Stimulated activated CD8-positive, alpha-beta memory T cell treated with anti-CD3 and anti-CD28 coated beads, Interleukin-15, amount 100 ng/mL, for 24 hours (primary cell): ENCODE results near the gene GAPT.

ENCODE experiments used
- DNase-seq: peaks from one replicate; pipeline ENCODE4 v3.0.0-alpha.2; 2020; ENCODE audit warnings: low read depth

The GAPT gene

DNA sequence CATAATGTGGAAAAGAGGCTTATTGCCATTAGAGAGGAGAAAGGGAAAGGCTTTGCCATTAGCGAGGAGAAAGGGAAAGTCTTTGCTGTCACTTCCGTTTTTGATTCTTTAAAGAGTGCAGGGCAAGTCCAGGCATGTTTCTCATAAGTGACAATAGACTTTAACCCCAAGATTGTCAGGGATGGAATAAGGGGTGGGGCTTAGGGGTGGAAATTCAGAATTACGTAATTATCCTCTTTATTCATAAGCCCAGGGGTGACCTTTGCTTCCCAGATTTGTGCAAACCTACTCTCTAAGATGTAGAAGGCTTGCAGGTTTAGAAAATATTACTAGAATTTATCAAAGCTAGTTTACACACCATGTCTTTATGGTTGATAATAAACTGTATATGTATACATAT is 29.1 kb upstream of the GAPT start:
- no peak for DNase-seq

DNA sequence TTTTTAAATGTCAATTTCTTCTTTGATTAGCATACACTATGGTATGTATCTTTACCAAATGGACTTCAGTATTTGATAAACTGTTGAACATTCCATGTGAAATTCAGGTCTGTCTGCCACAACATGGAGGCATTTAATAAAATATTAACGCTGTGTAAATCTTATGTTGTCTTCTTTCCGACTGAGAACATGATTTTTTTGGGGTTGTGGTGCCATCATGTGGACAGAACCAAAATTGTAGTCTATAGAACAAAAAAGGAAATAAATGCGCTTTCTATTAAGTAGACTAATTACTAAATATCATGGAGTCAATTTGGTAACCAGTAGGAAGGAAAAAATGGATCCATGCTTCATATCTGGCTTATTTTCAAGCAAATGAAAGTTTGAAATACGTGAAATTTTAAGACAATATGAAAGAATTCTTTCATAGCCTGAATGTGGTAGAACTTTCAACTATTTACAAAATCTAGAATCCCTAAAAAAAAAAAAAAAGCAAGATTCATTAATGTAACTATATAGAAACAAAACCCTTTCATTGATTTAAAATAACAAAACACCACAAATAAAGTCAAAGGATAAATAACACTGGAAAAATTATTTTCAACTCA is 28.5 kb upstream of the GAPT start:
- DNase-seq = no peak

DNA sequence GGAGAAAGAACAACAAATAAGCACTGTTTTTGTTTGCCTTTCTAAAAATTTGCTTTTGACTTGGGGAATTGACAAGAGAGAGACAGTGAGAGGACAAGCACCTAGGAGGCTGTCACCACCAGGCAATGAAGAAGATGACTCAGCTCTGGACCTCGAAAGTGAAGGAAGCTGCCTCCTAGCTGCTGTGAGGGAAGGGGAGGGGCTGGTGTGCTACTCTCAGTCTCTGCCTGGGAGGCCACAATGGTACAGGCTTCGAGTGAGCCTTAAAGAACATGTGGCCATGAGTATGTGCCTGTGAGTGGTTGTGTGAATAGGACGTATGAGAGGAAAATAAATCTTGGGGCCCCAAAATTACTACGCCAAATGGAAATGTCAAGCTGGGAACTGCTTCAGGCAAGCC is 24.3 kb upstream of the GAPT start:
- DNase-seq = no peak

DNA sequence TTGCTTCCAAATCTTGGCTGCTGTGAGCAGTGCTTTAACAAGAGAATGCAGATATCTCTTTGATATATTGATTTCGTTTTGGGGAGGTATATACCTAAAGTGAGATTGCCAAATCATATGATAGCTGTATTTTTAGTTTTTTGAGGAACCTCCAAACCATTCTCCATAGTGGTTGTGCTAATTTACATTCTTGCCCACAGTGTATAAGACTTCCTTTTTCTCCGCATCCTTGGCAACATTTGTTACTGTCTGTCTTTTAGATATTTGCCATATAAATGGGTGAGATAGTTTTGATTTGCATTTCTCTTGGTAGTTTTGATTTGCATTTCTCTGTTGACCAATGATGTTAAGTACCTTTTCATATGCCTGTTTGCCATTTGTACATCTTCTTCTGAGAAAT is 21.3 kb upstream of the GAPT start:
- no peak for DNase-seq

DNA sequence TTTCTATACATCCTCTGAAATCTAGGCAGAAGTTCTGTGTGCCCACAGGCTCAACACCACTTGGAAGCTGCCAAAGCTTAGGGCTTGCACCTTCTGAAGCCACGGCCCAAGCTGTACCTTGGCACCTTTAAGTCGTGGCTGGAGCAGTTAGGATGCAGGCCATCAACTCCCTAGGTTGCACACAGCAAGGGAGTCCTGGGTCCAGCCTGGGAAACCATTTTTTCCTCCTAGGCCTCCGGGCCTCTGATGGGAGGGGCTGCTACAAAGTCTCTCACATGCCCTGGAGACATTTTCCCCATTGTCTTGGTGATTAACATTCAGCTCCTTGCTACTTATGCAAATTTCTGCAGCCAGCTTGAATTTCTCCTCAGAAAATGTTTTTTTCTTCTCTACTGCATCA is 15.8 kb upstream of the GAPT start:
- DNase-seq = no peak

DNA sequence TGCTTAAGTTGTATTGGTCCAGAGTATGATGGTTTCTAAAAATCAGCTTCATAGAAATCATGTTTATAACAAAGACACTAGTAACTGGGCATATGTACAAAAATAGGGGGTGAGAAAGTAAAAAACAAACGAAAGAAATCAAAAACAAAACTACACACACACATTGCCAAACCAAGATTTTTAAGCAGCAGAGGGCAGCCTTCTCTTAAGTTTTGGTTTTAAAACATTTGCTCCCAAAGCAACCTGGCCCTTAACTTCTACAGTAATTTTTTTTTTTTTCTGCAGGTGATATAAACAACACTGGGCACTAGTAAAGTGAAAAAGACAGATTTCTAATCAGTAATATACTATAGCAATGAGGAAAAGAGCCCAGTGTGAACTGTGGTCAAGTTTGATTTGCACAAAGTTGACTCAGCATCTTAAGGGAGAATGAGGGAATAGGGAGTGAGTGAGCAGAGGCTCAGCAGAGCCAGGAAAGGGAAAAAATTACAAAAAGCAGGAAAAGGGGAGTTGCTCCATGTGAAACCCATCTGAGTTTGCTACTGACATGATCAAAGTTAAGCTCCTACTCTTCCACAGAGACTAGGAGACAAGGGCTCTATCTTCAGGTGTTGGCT is 13.4 kb upstream of the GAPT start:
- DNase-seq = no peak

DNA sequence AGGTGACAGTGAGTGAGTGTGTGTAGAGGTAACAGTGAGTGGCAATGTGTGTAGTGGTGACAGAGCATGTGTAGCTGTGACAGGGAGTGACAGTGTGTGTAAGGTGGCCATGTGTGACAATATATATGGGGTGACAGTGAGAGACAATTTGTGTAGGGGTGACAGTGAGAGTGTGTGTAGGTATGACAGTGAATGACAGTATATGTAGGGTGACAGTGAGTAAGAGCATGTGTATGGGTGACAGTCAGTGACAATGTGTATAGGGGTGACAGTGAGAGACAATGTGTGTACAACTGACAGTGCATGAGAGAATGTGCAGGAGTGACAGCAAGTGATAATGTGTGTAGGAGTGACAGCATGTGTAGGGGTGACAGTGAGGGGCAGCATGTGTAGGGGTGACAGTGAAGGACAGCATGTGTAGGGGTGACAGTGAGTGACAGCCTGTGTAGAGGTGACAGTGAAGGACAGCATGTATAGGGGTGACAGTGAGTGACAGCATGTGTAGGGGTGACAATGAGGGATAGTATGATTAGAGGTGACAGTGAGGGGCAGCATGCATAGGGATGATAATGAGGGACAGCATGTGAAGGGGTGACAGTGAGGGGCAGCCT is 10.1 kb upstream of the GAPT start:
- DNase-seq = no peak

DNA sequence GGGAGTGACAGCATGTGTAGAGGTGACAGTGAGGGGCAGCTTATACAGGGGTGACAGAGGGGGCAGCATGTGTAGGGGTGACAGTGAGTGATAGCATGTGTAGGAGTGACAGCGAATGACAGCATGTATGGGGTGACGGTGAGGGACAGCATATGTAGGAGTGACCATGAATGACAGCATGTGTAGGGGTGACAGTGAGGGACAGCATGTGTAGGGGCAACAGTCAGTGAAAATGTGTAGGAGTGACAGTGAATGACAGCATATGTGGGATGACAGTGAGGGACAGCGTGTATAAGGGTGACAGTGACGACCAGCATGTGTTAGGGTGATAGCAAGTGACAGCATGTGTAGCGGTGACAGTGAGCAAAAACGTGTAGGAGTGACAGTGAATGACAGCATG is 9.4 kb upstream of the GAPT start:
- no peak for DNase-seq

DNA sequence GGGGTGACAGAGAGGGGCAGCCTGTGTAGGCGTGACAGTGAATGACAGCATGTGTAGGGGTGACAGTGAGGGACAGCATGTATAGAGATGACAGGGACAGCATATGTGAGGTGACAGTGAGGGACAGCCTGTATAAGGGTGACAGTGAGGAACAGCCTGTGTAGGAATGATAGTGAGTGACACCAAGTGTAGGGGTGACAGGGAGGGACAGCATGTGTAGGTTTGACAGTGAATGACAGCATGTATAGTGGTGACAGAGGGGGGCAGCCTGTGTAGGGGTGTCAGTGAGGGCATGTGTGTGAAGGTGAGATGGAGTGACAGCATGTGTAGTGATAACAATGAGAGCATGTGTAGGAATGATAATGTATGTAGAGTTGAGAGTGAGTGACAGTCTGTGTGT is 8.7 kb upstream of the GAPT start:
- DNase-seq = no peak

DNA sequence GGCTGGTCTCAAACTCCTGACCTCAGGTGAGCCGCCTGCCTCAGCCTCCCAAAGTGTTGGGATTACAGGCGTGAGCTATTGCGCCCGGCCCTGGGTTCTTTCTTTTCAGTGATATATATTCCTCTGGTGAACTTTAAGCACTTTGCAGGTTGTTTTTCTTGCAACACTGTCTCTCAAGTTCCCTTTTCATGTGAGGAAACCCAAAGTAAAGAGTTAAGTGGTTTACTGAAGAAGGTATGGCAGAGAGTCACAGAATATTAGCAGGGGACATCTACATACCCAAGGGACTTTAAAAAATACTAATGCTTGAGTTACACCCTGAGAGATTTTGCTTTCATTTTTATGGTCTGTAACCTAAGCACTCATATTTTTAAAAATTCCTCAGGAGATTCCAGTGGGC is 6.7 kb upstream of the GAPT start:
- no peak for DNase-seq

DNA sequence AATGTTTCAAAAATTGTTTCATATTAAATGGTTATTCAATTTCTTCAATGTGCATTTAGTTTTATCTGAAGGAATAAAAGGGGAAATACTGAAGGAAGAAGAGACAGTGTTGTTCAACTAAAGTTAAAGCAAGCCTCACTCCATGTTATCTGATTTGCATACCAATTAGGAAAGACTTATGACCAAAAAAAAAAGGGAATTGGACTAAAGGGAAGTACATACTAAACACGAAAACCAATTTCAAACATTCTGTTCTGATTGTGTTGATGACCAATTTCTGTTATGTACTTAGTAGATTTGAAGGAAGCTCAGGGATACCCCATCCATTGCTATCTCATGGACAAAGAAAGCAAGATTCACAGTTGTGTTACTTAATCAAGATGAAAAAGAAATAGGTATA is 4.9 kb upstream of the GAPT start:
- DNase-seq = no peak

DNA sequence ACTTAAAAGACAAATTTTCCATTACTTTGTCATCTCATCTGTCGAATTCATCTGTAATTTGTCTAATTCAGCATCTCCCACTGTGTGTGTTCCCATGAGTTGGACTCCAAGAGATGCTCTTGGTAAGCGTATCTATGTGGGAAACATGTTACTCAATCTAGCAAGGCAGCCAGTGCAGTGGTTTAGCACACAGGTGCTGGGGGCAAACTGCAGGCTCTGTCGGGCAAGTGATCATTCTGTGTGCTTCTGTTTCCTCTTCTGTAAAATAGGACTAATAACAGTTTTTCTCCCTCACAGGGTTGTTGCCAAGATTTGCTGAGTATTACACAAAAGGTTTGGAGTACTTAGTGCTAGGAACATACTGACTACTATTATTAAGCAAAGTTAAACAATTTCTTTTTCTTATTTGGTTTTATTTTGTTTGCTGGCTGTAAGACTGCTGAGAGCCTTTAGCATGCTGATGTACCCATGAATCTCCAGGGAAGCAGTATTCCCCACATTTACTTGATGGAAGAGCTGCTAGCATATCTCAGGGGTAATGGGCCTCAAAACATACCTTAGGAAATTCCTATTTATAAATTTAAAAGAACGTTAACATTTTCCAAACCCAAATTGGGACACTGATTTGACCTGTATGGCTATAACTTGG is 709 bp upstream of the GAPT start:
- no peak for DNase-seq

DNA sequence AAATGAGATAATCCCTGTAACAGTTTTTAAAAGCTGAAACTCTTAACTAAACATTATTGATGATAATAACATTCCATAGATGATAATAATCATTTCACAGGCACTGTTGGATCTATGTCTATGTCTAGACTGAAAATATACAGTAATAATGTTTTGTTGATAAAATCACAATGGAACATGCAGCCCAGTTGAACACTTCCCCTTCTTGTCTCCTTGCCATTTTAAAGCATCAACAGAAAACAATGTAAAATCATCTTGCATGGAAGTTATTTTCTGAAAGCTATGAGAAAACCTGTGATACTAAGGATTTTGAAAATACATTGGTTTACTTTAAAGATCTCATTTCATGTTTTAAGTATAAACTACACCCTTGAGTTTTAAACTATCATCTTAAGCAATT is 1.9 kb downstream of the GAPT start:
- no peak for DNase-seq

DNA sequence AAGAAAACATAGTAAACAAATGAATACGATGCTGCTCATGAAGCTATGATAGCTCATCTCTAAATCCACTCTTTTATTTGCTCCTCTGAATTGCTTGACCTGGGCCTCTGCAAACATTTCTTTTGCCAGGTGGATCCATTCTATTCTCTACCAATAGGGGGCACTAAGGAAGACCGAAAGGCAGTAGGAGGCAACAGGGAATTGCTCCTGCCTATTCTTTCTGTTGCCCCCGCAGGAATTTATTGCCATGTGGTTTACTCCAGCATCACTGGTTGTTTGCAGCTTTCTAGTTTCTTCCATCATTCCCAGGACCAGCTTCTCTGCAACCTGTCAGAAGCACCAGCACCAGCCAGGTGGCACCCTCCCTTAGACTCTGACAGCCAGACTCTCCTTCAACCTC is 5.3 kb downstream of the GAPT start:
- no peak for DNase-seq

DNA sequence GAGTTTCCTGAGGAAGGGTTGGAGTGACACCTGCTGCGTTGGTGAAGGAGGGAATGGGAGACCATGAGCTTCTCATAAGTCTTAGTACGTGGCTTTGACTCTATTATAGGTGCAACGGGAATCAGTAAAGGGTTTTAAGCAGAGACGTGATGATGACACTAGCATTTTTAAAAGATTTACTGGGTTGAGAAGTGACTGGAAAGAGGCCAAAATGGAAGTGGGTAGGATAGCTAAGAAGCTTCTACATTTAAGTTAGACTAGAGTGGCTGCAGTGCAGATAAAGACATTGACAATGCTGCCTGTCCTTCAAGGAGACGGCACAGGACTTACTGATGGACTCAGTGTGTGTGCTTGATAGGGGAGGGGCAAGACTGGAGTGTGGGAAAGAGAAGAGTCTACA is 6.2 kb downstream of the GAPT start:
- no peak for DNase-seq

DNA sequence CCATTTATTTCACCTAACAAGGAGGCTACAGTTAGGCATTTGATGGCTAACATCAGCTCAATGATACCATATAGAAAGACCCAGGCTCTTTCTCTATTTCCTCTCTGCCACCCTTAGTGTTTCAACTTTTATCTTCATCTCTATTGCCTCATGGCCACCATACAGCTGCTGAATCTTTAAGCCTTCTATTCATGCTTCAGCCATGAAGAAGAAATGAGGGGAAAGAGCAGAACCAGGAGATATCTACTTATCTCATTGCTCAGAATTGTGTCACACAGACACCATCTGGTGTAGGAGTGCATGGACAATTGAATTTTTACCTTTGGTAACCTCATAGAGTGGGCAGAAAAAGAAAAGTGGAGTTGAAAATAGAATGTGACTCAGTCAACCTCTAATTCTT is 6.7 kb downstream of the GAPT start:
- DNase-seq = no peak

DNA sequence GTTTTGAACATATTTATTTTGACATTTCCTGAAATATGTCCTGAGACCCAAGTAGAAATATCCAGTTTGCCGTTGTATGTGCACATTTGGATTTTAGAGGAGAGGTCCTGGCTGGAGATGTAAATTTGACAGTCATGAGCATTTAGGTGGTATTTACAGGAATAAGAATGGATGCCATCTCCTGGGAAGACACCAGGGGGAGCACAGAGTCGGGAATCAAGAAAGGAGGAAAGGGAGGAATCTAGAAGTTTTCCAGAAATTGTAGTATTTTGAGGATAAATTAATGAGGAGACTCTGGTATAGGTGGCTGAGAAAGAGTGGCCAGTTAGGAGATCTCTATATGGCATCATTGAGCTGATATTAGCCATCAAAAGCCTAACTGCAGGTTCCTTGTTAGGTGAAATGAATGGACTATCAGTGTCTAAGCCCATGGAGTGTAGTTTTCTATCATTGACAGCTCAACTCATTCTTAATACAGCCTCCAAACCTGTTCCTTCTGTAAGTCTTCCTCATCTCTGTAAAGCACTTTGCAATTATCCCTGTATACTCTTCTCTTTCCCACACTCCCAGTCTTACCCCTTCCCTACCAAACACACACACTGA is 7.2 kb downstream of the GAPT start:
- DNase-seq = no peak

DNA sequence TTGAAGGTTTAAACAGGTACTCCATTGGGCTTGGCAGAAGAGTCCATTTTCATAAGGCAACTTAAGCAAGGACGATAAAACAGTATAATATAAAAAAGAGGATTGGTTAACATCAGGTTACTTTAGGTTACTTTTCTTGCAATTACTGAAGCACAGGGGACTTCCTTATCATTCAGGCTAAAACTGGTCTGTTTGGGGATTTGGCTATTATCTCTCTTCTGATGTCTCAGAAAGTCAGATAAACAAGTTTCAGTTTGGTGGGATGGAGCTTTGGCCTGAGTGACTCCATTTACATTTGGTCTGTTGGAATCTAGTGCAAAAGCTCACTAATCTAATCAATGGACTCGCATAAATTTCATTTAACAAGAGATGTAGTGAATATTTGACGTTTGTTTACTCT is 8.0 kb downstream of the GAPT start:
- no peak for DNase-seq

DNA sequence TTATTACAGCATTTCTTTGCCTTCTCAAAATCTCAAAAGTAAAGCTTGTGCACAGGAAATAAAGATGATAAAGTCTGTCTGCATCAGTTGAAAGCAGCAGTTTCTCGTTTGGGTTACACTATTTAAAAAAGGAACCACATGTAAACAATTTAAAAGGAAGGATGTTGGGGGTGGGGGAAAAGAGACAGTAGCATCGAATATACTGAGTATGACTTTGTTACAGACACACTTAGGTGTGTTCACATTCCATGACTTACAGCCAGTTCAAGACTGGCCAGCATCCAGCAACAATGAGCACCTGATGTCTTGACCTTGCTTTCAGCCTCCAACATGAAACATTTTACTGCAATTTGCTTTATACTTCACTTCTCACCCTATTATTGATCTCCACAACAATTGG is 8.7 kb downstream of the GAPT start:
- no peak for DNase-seq

DNA sequence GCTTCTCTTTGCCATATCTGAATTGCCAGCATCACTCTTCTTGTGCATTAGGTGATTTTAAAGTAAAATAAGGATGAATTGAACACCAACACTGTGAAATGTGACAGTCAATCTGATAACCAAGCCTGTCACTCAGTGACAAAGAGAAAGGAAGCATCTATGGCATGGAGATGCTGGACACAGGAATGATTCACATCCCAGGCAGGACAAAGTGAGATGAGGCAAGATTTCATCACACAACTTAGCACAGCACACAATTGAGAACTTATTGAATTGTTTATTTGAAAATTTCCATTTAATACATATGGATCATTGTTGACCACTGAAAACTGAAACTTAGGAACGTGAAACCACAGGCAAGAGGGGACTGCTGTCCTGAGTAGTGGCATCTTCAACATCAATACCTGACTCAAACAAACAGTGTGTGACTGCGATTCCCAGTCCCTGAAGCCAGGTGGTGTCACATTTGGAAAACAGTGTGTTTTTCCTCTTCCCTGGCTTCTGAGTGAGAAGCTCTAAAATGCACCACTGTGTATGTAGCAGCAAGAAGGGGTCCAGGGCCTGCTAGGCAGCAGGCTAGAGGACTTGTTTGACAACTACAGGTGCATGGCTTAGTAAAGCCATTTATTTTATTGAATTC is 10.7 kb downstream of the GAPT start:
- no peak for DNase-seq

DNA sequence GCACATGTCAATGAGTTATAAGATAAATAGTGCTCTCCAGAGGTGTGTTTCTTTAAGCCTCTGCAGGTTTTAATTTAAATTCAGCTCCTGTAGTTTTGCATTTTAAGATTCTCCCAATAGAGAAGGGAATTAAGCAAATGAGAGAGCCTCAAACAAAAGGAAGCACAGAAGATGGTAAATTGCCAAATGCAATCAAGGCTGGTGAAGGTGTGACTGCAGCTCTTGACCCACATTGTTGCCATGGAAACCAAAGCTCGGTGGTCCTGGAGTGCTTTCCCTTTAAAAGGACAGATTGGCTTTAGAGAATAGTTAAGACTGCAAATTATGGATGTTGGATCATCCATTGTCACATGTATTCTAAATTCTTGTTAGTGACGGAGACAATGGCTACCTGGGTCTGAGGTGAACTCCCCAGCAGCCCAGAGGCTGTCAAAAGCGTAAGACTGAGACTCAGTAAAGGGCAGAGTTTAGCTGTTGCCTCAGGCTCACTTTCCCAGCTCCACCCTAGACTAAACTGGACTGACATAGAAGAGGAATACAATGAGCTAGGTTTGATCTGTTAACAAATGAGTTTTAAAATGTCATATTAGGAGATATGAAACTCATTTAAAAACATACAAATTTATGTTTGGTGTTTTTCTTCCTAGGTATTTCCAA is 12.3 kb downstream of the GAPT start:
- no peak for DNase-seq

DNA sequence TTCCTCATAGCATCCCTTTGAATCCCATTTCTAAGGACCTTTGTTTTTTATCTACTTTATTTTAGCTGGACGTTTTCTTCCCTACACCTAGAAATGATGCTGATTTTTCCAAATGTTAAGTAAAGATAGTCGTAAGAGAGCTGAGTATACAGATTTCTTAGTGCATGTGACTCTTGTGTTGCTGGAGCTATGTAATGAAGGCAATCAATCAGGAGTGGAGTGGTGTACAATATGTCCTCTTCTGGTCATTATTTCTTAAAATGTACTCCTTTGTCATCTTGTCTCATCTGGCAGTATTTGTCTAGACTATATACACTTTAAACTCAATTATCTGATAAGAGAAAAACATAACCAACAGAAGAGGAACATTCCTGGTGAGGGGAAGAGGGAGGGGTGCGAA is 13.5 kb downstream of the GAPT start:
- DNase-seq = no peak
